RWPE1 (cell line): ENCODE results near the gene TPX2.

Experiments
- CTCF ChIA-PET: fragments of 350-600 bp; sonication (Branson Sonifier 250); formaldehyde crosslinking; extraction: SDS; loops from one replicate; lab custom pipeline; 2021; lab: Yijun Ruan, JAX
- POLR2A ChIA-PET: fragments of 400-600 bp; formaldehyde crosslinking; extraction: SDS; loops from one replicate; lab custom pipeline; 2020; ENCODE audit warnings: antibody characterized with exemption; ENCODE audit not compliant: low non-redundant PET; lab: Yijun Ruan, JAX
- DNase-seq: peaks from one replicate; pipeline ENCODE4 v3.0.0; 2012; ENCODE audit warnings: low spot score
- H3K27ac ChIP-seq: fragments of 450-650 bp; 2 replicates; pipeline ENCODE4 v1.5.1; 2017
- CTCF ChIP-seq: fragments of 450-650 bp; conservative IDR thresholded peaks from 2 replicates; pipeline ENCODE4 v1.5.1; 2017; ENCODE audit warnings: low read depth, mild to moderate bottlenecking

The TPX2 gene

GRCh38 chr20:31694842-31695593, 44.1 kb upstream of the TPX2 start:
- no peak for TF ChIP-seq CTCF
- peak overlapping the region; percentile 50 for H3K27ac ChIP-seq

GRCh38 chr20:31695849-31696804, 43.0 kb upstream of the TPX2 start:
- POLR2A ChIA-PET, result interaction anchor here (0.6 to 0.8 kb wide), 2 partner anchors 43 to 255 kb away, joined by 3 read pairs; no protein-coding TSS in a partner anchor
- no peak for TF ChIP-seq CTCF
- peak overlapping the region; percentile 58 for H3K27ac ChIP-seq
- peak; percentile 70 for DNase-seq
- CTCF ChIA-PET, result interaction anchor here (0.6 kb wide), 1 partner anchor 27 kb away, joined by 4 read pairs; no protein-coding TSS in a partner anchor

More at GRCh38 chr20:31694842-31695593, 44.1 kb upstream of the TPX2 start:
- ChIA-PET CTCF (interaction anchor here (0.7 kb wide), 1 partner anchor 111 kb away, joined by 4 read pairs; no protein-coding TSS in a partner anchor), POLR2A (interaction anchor here (0.6 kb wide), 1 partner anchor 254 kb away, joined by 3 read pairs; no protein-coding TSS in a partner anchor)
- no peak for DNase-seq

- ChIA-PET POLR2A (interaction anchor here (1.4 to 2.4 kb wide), 2 partner anchors 15 to 21 kb away, joined by 6 to 7 read pairs; no protein-coding TSS in a partner anchor), CTCF (interaction anchor here (0.6 to 2.3 kb wide), 6 partner anchors 10 to 149 kb away, joined by 3 to 16 read pairs (median 3); no protein-coding TSS in a partner anchor)
- TF ChIP-seq CTCF, result no peak
- peak overlapping the region; percentile 76 for H3K27ac ChIP-seq
- DNase-seq, result no peak
Observed at GRCh38 chr20:31698243-31698802, 40.8 kb upstream of the TPX2 start.

- peak; percentile 95 for DNase-seq
- peak overlapping the region; percentile 76 for H3K27ac ChIP-seq
- POLR2A ChIA-PET, result interaction anchor here (1.4 to 2.4 kb wide), 2 partner anchors 14 to 20 kb away, joined by 6 to 7 read pairs; no protein-coding TSS in a partner anchor
- CTCF ChIA-PET, result interaction anchor here (0.6 to 2.3 kb wide), 12 partner anchors 11 to 576 kb away, joined by 3 to 16 read pairs (median 3); partner anchors contain the start of gene BCL2L1
- no peak for TF ChIP-seq CTCF
Observed at GRCh38 chr20:31698803-31699718, 40.0 kb upstream of the TPX2 start.
